Natural killer cell (primary cell): ENCODE measurements around the gene CA5B. TPM values are rescaled to one million over a fixed set of nuclear protein-coding genes. Genes with fewer than 3 reads are reported as not detected.

ENCODE experiments used
- ATAC-seq, 3 donors: fragments of 150-1000 bp in 2 of 3; fragments of 200-7000 bp in 1 of 3; cut with Tn5 transposase; 1 replicate in 1 of 3; 2 replicates in 2 of 3; pipeline ENCODE4 v1.10.0; 2021; ENCODE audit warnings: mild to moderate bottlenecking in 2 of 3, moderate library complexity in 2 of 3
- DNase-seq, 2 donors: peaks; one replicate each; pipeline versions ENCODE4 v3.0.0 to v3.0.0-alpha.2; 2013 to 2021; ENCODE audit warnings: mixed read lengths in 1 of 2
- H3K27ac ChIP-seq: one replicate; pipeline ENCODE4 v1.5.1; 2013; ENCODE audit warnings: mild to moderate bottlenecking, low read length
- H3K27me3 ChIP-seq: one replicate; pipeline ENCODE4 v1.6.1; 2013; ENCODE audit warnings: low read length; ENCODE audit not compliant: control insufficient read depth, insufficient read depth
- H3K36me3 ChIP-seq: one replicate; pipeline ENCODE4 v1.6.1; 2013; ENCODE audit warnings: low read length; ENCODE audit not compliant: control insufficient read depth, insufficient read depth
- H3K4me1 ChIP-seq: one replicate; pipeline ENCODE4 v1.6.1; 2013; ENCODE audit warnings: low read length; ENCODE audit not compliant: control insufficient read depth, insufficient read depth
- H3K4me3 ChIP-seq: one replicate; pipeline ENCODE4 v1.5.1; 2013; ENCODE audit warnings: low read length
- H3K9me3 ChIP-seq: one replicate; pipeline ENCODE4 v1.6.1; 2013; ENCODE audit warnings: low read length; ENCODE audit not compliant: control insufficient read depth, insufficient read depth
- H3K27ac Mint-ChIP-seq, 2 donors: one replicate each; pipeline ENCODE4 v1.8.0; 2022; ENCODE audit warnings: mild to moderate bottlenecking in 2 of 2, mixed read lengths in 2 of 2, moderate library complexity in 1 of 2
- H3K27me3 Mint-ChIP-seq, 2 donors: one replicate each; pipeline ENCODE4 v1.8.0; 2022; ENCODE audit warnings: low read depth in 2 of 2, mixed read lengths in 2 of 2
- H3K36me3 Mint-ChIP-seq: one replicate; pipeline ENCODE4 v1.8.0; 2022; ENCODE audit warnings: mixed read lengths
- H3K4me1 Mint-ChIP-seq, 2 donors: one replicate each; pipeline ENCODE4 v1.8.0; 2022; ENCODE audit warnings: mixed read lengths in 2 of 2
- H3K4me3 Mint-ChIP-seq: one replicate; pipeline ENCODE4 v1.8.0; 2022; ENCODE audit warnings: mild to moderate bottlenecking, moderate library complexity, mixed read lengths
- H3K9me3 Mint-ChIP-seq, 2 donors: one replicate each; pipeline ENCODE4 v1.8.0; 2022; ENCODE audit warnings: mixed read lengths in 2 of 2
- WGBS: methylation state at CpG from one replicate; pipeline ENCODE4 v1.1.7; 2013; ENCODE audit warnings: missing lambda C conversion rate; ENCODE audit not compliant: insufficient coverage; 5-methylcytosine and 5-hydroxymethylcytosine counted together
- intact Hi-C: fragments of 100-400 bp; cut with micrococcal nuclease; formaldehyde crosslinking; loops from one replicate; pipeline ENCODE4 v1.14.2; 2022
- total RNA-seq, 4 donors: library from RNA; stranded (reverse); fragments of 120-200 nt in 1 of 4; gene quantifications; one replicate each; pipeline versions ENCODE4 v1.2.3 to v1.2.4, GENCODE V29; 2013 to 2022
- TF ChIP-seq, protein P1 (sequence below): fragments of 200-600 bp; IDR thresholded peaks from one replicate; pipeline ENCODE4 v1.8.0; 2022; ENCODE audit warnings: antibody characterized with exemption

Gene CA5B
- total RNA-seq, 3 donors from 2014 or later (not counting 1 experiment from before 2014, with no cell fraction given) = 56.3 to 111 (median 80.5) TPM

DNA sequence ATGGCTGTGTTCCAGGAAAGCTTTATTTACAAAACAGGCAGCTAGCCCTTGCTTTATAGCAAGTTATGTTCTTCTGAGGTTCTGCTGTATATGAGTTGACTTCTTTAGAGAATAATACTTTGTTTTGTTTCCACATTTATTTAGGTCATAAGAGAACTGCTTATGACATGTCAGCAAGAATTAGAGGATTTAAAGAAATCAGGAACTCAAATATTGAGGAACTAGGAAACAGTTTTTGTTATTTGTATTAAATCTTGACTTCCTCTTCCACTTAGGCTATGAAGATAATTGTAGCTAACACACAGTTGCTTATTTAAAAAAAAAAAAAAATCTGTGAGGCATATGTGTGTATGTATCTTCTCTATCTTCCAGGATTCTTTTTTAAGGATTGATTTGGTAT is 66.5 kb downstream of the CA5B start:
- TF ChIP-seq, protein P1, sequence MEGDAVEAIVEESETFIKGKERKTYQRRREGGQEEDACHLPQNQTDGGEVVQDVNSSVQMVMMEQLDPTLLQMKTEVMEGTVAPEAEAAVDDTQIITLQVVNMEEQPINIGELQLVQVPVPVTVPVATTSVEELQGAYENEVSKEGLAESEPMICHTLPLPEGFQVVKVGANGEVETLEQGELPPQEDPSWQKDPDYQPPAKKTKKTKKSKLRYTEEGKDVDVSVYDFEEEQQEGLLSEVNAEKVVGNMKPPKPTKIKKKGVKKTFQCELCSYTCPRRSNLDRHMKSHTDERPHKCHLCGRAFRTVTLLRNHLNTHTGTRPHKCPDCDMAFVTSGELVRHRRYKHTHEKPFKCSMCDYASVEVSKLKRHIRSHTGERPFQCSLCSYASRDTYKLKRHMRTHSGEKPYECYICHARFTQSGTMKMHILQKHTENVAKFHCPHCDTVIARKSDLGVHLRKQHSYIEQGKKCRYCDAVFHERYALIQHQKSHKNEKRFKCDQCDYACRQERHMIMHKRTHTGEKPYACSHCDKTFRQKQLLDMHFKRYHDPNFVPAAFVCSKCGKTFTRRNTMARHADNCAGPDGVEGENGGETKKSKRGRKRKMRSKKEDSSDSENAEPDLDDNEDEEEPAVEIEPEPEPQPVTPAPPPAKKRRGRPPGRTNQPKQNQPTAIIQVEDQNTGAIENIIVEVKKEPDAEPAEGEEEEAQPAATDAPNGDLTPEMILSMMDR = no peak

DNA sequence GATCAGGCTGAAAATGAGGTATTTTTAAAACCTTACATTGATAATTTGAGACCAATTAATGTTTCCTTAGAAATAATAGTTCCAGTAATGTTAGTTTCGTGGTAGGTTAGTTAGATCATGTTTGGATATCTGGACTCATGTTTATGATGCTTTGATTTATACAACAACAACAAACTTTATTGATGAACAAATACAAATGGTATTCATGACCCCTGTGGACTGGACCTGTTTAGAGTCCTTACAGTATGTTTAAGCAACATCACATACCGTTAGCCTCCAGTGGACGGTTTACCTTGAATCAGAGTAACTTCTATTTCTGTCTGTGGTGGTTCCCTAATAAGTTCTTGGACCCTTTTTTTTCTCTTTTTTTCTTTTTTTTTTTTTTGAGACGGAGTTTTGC is 70.2 kb downstream of the CA5B start:
- intact Hi-C loops = no loop called here
- H3K27ac Mint-ChIP-seq = no peak overlapping the region
- Histone ChIP-seq H3K4me3 (no peak overlapping the region), H3K27ac (no peak overlapping the region), H3K27me3 (no peaks in the 10 kb centered on the region), H3K4me1 (no peaks in the 10 kb centered on the region), H3K36me3 (peaks cover 39% of the 10 kb centered on the region), H3K9me3 (no peaks in the 10 kb centered on the region)
- no peaks in the 10 kb centered on the region for H3K27me3 Mint-ChIP-seq
- no peaks in the 10 kb centered on the region for H3K9me3 Mint-ChIP-seq
- TF ChIP-seq, protein P1 = no peak
- peaks cover 0 to 7% of the 10 kb centered on the region in 2 donors for H3K4me1 Mint-ChIP-seq
- peaks cover 50% of the 10 kb centered on the region for H3K36me3 Mint-ChIP-seq
- ATAC-seq (no peak), DNase-seq (no peak)
- 100% methylated on average over 2 of the region's 4 CpGs for WGBS
- H3K4me3 Mint-ChIP-seq = no peak overlapping the region

More for the DNA sequence above, 66.5 kb downstream of the CA5B start:
- no peaks in the 10 kb centered on the region for H3K9me3 ChIP-seq
- Mint-ChIP-seq H3K27ac (peak overlapping the region in 1 of 2 donors; percentile 2), H3K36me3 (peaks cover 34% of the 10 kb centered on the region), H3K9me3 (no peaks in the 10 kb centered on the region), H3K27me3 (no peaks in the 10 kb centered on the region), H3K4me3 (no peak overlapping the region), H3K4me1 (peaks cover 0 to 7% of the 10 kb centered on the region in 2 donors)
- ATAC-seq = no peak
- no peak for DNase-seq
- H3K4me3 ChIP-seq = no peak overlapping the region
- H3K27ac ChIP-seq = no peak overlapping the region
- intact Hi-C loops = no loop called here
- peaks cover 25% of the 10 kb centered on the region for H3K36me3 ChIP-seq
- H3K27me3 ChIP-seq = no peaks in the 10 kb centered on the region
- no peaks in the 10 kb centered on the region for H3K4me1 ChIP-seq

DNA sequence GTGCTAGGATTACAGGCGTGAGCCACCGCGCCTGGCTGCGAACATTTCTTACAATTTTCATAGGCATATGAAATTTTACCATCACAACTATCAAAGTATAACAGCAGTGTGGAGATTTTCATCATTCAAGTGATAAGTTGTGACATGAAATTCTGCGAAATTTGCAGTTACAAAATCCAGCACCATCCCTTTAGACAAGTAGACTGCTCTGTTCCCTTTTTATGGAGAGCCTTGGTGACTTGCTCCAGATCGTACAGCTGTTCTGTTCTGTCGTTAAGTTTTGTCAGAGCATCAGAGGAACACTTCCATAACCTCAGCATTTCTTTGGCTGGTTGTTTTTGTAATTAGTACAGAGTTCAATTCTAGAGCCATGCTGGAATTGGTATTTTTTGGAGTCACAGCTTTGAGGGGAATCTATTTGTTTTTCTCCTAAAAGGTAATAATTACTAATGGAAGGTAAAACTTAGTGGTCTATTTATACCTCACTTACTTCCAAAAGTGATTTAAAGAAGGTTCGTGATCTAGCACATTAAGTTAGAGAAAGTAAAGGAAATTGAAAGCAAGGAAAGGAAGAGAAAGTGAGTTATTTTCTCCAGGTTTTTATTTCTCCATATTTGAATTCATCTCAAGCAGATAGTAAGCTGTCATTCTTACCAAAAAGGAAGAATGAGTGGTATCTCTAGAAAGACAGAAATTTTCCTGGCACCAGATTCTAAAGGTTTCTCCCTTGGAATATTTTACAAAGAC is 74.3 kb downstream of the CA5B start:
- peak overlapping the region in 1 of 2 donors; percentile 15 for H3K27ac Mint-ChIP-seq
- H3K36me3 Mint-ChIP-seq = peaks cover 21% of the 10 kb centered on the region
- no peak for ATAC-seq

More for the DNA sequence above, 74.3 kb downstream of the CA5B start:
- no peaks in the 10 kb centered on the region for H3K9me3 Mint-ChIP-seq
- no peaks in the 10 kb centered on the region for H3K27me3 Mint-ChIP-seq
- H3K36me3 ChIP-seq = peaks cover 31% of the 10 kb centered on the region
- no peak overlapping the region for H3K4me3 ChIP-seq
- no peaks in the 10 kb centered on the region for H3K27me3 ChIP-seq
- H3K4me3 Mint-ChIP-seq = no peak overlapping the region
- H3K27ac ChIP-seq = no peak overlapping the region
- TF ChIP-seq, protein P1 = no peak
- DNase-seq = no peak
- H3K9me3 ChIP-seq = no peaks in the 10 kb centered on the region
- WGBS = 98% methylated on average over 7 of the region's 8 CpGs
- peaks cover 19% of the 10 kb centered on the region for H3K4me1 ChIP-seq
- intact Hi-C loops = no loop called here
- H3K4me1 Mint-ChIP-seq = peaks cover 22 to 27% of the 10 kb centered on the region in 2 donors
